Upper lobe of right lung (tissue), 1 donor: ENCODE data around the gene AKT3. TPM values are rescaled to one million over a fixed set of nuclear protein-coding genes. Genes with fewer than 3 reads are reported as not detected.

Source experiments
- ATAC-seq: fragments of 200-7000 bp; cut with Tn5 transposase; one replicate; pipeline ENCODE4 v1.9.1; 2020; ENCODE audit warnings: mild to moderate bottlenecking, moderate library complexity
- DNase-seq: peaks from one replicate; pipeline ENCODE4 v3.0.0-alpha.2; 2020
- H3K27ac ChIP-seq: fragments of 200-600 bp; one replicate; pipeline ENCODE4 v1.8.0; 2022
- H3K27me3 ChIP-seq: fragments of 200-600 bp; one replicate; pipeline ENCODE4 v1.8.0; 2022; ENCODE audit warnings: mild to moderate bottlenecking
- H3K36me3 ChIP-seq: fragments of 200-600 bp; one replicate; pipeline ENCODE4 v1.8.0; 2022
- H3K4me1 ChIP-seq: fragments of 200-600 bp; one replicate; pipeline ENCODE4 v1.8.0; 2022
- H3K4me3 ChIP-seq: fragments of 200-600 bp; one replicate; pipeline ENCODE4 v1.8.0; 2022; ENCODE audit warnings: mild to moderate bottlenecking
- H3K9me3 ChIP-seq: fragments of 200-600 bp; one replicate; pipeline ENCODE4 v1.8.0; 2022
- CTCF ChIP-seq: fragments of 200-600 bp; IDR thresholded peaks from one replicate; pipeline ENCODE4 v1.8.0; 2022; ENCODE audit warnings: antibody characterized with exemption
- intact Hi-C: fragments of 100-400 bp; cut with DNase I; formaldehyde crosslinking; loops from one replicate; pipeline ENCODE4 v1.11.0; 2022
- total RNA-seq: library from RNA; stranded (reverse); fragmentation: NEBNext Ultra II Directional; extraction: Animal tissue kit (Norgen Biotek cat#: 25700); gene quantifications from one replicate; pipeline ENCODE4 v1.2.1, GENCODE V29; 2021
- donor health status: DM: no; HTN: yes; CAD: no; lungs with severe emphysema.

The AKT3 gene
- total RNA-seq, 1 donor from 2014 or later: 64.6 TPM

- no peaks in the 10 kb centered on the region for H3K36me3 ChIP-seq
- H3K27ac ChIP-seq: no peak overlapping the region
- ATAC-seq (no peak), DNase-seq (no peak)
- intact Hi-C loops: no loop called here
- H3K9me3 ChIP-seq: no peaks in the 10 kb centered on the region
- TF ChIP-seq CTCF: no peak
- peaks cover 6% of the 10 kb centered on the region for H3K4me1 ChIP-seq
- H3K4me3 ChIP-seq: no peak overlapping the region
- H3K27me3 ChIP-seq: no peaks in the 10 kb centered on the region
These were observed 126.5 kb downstream of the AKT3 start for GRCh38 chr1:243723458-243724043.

GRCh38 chr1:243723050-243723449, 127.0 kb downstream of the AKT3 start:
- Histone ChIP-seq H3K4me3 (no peak overlapping the region), H3K9me3 (no peaks in the 10 kb centered on the region), H3K27ac (no peak overlapping the region), H3K36me3 (no peaks in the 10 kb centered on the region), H3K27me3 (no peaks in the 10 kb centered on the region), H3K4me1 (peaks cover 2% of the 10 kb centered on the region)
- DNase-seq (no peak), ATAC-seq (no peak)
- intact Hi-C loops: no loop called here
- TF ChIP-seq CTCF: no peak

GRCh38 chr1:243719476-243719875, 130.6 kb downstream of the AKT3 start:
- Histone ChIP-seq H3K4me1 (no peaks in the 10 kb centered on the region), H3K36me3 (no peaks in the 10 kb centered on the region), H3K27me3 (no peaks in the 10 kb centered on the region), H3K4me3 (no peak overlapping the region), H3K9me3 (no peaks in the 10 kb centered on the region), H3K27ac (no peak overlapping the region)
- no peak for TF ChIP-seq CTCF
- intact Hi-C loops: no loop called here
- DNase-seq (no peak), ATAC-seq (no peak)

- DNase-seq (no peak), ATAC-seq (no peak)
- TF ChIP-seq CTCF: no peak
- Histone ChIP-seq H3K4me1 (no peaks in the 10 kb centered on the region), H3K36me3 (no peaks in the 10 kb centered on the region), H3K27ac (no peak overlapping the region), H3K27me3 (no peaks in the 10 kb centered on the region), H3K9me3 (no peaks in the 10 kb centered on the region), H3K4me3 (no peak overlapping the region)
- intact Hi-C loops: no loop called here
These were observed 131.2 kb downstream of the AKT3 start for GRCh38 chr1:243718893-243719292.

- TF ChIP-seq CTCF: no peak
- intact Hi-C loops: no loop called here
- no peak for DNase-seq
- Histone ChIP-seq H3K36me3 (no peaks in the 10 kb centered on the region), H3K4me1 (no peaks in the 10 kb centered on the region), H3K9me3 (no peaks in the 10 kb centered on the region), H3K4me3 (no peak overlapping the region), H3K27ac (no peak overlapping the region), H3K27me3 (no peaks in the 10 kb centered on the region)
- ATAC-seq: no peak
These were observed 132.0 kb downstream of the AKT3 start for GRCh38 chr1:243718022-243718421.

- TF ChIP-seq CTCF: no peak
- Histone ChIP-seq H3K36me3 (no peaks in the 10 kb centered on the region), H3K27ac (no peak overlapping the region), H3K4me1 (no peaks in the 10 kb centered on the region), H3K9me3 (no peaks in the 10 kb centered on the region), H3K4me3 (no peak overlapping the region), H3K27me3 (no peaks in the 10 kb centered on the region)
- no peak for DNase-seq
- intact Hi-C loops: no loop called here
- no peak for ATAC-seq
These were observed 133.1 kb downstream of the AKT3 start for GRCh38 chr1:243716906-243717305.
